ENCODE results near the gene MPND. TPM values are rescaled to one million over a fixed set of nuclear protein-coding genes. Genes with fewer than 3 reads are reported as not detected.

The MPND gene
- total and polyA plus RNA-seq, 2 of the 13 experiments (the other 11 are each of a cell fraction or from before 2014, with no cell fraction given), result 10.8 to 15.8 TPM

DNA sequence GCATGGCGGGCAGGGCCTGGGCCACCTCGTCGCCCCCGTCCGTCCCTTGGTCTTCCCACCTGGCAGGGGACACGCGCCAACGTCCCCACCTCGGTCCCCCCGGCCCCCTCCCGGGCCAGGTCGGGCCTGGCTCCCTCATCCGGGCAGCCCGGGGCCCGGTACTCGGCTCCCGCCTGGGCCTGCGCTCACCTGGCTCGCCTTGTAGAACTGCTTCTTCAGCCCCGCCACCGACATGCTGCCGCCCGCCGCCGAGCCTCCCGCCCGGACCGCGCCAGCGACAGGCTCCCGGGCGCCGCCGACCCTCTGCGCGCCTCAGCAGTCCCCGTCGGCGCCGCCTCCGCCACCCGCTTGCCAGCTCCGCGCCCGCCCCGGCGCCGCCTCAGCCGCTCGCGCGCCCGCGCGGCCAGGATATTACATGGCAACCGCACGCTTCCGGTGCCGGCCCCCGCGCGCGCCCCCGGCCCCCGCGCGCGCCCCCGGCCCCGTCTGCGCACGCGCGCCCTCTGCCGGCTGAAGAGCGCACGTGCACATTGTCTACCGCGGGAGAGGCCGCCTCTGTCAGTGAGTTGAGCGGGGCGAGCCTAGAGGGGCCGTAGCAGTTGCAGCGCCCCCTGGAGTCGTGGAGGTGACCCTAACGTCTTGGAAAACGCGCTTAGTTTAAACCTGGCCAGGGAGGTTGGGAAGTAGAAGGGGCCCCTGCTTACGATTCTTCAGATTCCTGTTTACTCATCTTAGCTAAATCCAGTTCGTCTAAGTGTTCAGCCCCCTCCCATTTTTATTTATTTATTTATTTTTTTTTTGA, 57.0 kb downstream of the MPND start, which contains the start of gene SH3GL1 (continued):
- TF ChIP-seq, protein P1, sequence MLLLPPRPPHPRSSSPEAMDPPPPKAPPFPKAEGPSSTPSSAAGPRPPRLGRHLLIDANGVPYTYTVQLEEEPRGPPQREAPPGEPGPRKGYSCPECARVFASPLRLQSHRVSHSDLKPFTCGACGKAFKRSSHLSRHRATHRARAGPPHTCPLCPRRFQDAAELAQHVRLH (CRISPR knock-in tag; IDR thresholded peaks at IDR 0.05; ENCODE audit: borderline replicate concordance, low read depth), result 0 out of 2 replicates have a peak, but pooled peaks have one; percentile 77
- no peak for TF ChIP-seq ZFP41 (CRISPR knock-in tag; IDR thresholded peaks at IDR 0.05; ENCODE audit: borderline replicate concordance)
- TF ChIP-seq TAF1 (CRISPR knock-in tag; IDR thresholded peaks at IDR 0.05), result peak; percentile 46; the same call in 1 of the 2 replicates
- no peak for TF ChIP-seq ZNF496 (CRISPR knock-in tag; IDR thresholded peaks at IDR 0.05; ENCODE audit: insufficient replicate concordance)
- TF ChIP-seq, protein P2, sequence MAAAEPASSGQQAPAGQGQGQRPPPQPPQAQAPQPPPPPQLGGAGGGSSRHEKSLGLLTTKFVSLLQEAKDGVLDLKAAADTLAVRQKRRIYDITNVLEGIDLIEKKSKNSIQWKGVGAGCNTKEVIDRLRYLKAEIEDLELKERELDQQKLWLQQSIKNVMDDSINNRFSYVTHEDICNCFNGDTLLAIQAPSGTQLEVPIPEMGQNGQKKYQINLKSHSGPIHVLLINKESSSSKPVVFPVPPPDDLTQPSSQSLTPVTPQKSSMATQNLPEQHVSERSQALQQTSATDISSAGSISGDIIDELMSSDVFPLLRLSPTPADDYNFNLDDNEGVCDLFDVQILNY (CRISPR knock-in tag; conservative IDR thresholded peaks at IDR 0.05), result peak; percentile 86
- TF ChIP-seq ZNF329 (CRISPR knock-in tag; IDR thresholded peaks at IDR 0.05; ENCODE audit: low read depth), result 0 out of 2 replicates have a peak, but pooled peaks have one; percentile 2
- TF ChIP-seq, protein P3, sequence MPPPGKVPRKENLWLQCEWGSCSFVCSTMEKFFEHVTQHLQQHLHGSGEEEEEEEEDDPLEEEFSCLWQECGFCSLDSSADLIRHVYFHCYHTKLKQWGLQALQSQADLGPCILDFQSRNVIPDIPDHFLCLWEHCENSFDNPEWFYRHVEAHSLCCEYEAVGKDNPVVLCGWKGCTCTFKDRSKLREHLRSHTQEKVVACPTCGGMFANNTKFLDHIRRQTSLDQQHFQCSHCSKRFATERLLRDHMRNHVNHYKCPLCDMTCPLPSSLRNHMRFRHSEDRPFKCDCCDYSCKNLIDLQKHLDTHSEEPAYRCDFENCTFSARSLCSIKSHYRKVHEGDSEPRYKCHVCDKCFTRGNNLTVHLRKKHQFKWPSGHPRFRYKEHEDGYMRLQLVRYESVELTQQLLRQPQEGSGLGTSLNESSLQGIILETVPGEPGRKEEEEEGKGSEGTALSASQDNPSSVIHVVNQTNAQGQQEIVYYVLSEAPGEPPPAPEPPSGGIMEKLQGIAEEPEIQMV (CRISPR knock-in tag; IDR thresholded peaks at IDR 0.05; ENCODE audit: low read depth), result 0 out of 2 replicates have a peak, but pooled peaks have one; percentile 35
- TF ChIP-seq ZNF557 (CRISPR knock-in tag; IDR thresholded peaks at IDR 0.05), result no peak
- TF ChIP-seq, protein P4, sequence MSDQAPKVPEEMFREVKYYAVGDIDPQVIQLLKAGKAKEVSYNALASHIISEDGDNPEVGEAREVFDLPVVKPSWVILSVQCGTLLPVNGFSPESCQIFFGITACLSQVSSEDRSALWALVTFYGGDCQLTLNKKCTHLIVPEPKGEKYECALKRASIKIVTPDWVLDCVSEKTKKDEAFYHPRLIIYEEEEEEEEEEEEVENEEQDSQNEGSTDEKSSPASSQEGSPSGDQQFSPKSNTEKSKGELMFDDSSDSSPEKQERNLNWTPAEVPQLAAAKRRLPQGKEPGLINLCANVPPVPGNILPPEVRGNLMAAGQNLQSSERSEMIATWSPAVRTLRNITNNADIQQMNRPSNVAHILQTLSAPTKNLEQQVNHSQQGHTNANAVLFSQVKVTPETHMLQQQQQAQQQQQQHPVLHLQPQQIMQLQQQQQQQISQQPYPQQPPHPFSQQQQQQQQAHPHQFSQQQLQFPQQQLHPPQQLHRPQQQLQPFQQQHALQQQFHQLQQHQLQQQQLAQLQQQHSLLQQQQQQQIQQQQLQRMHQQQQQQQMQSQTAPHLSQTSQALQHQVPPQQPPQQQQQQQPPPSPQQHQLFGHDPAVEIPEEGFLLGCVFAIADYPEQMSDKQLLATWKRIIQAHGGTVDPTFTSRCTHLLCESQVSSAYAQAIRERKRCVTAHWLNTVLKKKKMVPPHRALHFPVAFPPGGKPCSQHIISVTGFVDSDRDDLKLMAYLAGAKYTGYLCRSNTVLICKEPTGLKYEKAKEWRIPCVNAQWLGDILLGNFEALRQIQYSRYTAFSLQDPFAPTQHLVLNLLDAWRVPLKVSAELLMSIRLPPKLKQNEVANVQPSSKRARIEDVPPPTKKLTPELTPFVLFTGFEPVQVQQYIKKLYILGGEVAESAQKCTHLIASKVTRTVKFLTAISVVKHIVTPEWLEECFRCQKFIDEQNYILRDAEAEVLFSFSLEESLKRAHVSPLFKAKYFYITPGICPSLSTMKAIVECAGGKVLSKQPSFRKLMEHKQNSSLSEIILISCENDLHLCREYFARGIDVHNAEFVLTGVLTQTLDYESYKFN (CRISPR knock-in tag; conservative IDR thresholded peaks at IDR 0.05), result peak; percentile 29; the same call in 1 of the 2 replicates
- peak; percentile 78; the same call in 1 of the 2 replicates for TF ChIP-seq KMT2A (CRISPR knock-in tag; IDR thresholded peaks at IDR 0.05)
- TF ChIP-seq ZFX (CRISPR knock-in tag; IDR thresholded peaks at IDR 0.05; ENCODE audit: low read depth), result peak; percentile 74
- TF ChIP-seq MIXL1 (CRISPR knock-in tag; IDR thresholded peaks at IDR 0.05), result peak; percentile 80
- TF ChIP-seq, protein P5, sequence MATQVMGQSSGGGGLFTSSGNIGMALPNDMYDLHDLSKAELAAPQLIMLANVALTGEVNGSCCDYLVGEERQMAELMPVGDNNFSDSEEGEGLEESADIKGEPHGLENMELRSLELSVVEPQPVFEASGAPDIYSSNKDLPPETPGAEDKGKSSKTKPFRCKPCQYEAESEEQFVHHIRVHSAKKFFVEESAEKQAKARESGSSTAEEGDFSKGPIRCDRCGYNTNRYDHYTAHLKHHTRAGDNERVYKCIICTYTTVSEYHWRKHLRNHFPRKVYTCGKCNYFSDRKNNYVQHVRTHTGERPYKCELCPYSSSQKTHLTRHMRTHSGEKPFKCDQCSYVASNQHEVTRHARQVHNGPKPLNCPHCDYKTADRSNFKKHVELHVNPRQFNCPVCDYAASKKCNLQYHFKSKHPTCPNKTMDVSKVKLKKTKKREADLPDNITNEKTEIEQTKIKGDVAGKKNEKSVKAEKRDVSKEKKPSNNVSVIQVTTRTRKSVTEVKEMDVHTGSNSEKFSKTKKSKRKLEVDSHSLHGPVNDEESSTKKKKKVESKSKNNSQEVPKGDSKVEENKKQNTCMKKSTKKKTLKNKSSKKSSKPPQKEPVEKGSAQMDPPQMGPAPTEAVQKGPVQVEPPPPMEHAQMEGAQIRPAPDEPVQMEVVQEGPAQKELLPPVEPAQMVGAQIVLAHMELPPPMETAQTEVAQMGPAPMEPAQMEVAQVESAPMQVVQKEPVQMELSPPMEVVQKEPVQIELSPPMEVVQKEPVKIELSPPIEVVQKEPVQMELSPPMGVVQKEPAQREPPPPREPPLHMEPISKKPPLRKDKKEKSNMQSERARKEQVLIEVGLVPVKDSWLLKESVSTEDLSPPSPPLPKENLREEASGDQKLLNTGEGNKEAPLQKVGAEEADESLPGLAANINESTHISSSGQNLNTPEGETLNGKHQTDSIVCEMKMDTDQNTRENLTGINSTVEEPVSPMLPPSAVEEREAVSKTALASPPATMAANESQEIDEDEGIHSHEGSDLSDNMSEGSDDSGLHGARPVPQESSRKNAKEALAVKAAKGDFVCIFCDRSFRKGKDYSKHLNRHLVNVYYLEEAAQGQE (IDR thresholded peaks at IDR 0.05; ENCODE audit: borderline replicate concordance in 1 of 2, low read depth in 1 of 2, low read length in 2 of 2), result no peak

Measured in HepG2 (cell line).